GM21825 (cell line): ENCODE results near the gene TRPM3.
"Not testable (repeated sequence)": the region's sequence is repeated elsewhere in the genome, so short reads cannot be mapped to it uniquely, and the experiment has no call there.

ENCODE experiments used
- ATAC-seq: cut with Tn5 transposase; IDR thresholded peaks from one replicate; pipeline ENCODE4 v1.9.1; 2021; ENCODE audit warnings: mild to moderate bottlenecking, moderate library complexity; ENCODE audit not compliant: unreplicated experiment

TRPM3 gene

DNA sequence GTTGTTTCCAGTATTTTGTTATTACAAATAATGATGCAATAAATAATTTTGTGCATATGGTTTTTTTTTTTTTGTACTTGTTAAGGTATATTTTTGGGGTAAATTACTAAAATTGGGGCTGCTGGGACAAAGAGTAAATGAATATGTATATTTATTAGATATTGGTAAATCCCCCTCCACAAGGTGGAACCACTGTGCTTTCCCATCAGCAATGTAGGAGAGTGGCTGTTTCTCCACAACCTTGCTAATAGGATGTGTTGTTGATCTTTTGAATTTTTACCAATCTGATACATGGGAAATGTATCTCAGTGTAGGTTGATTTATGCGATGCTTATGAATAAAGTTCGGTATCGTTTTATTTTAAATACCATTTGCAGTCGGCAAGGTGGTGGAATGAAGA, 118.1 kb downstream of the TRPM3 start:
- no peak for ATAC-seq

- ATAC-seq: no peak
These were observed 119.5 kb downstream of the TRPM3 start for GRCh38 chr9:71001780-71002386.

DNA sequence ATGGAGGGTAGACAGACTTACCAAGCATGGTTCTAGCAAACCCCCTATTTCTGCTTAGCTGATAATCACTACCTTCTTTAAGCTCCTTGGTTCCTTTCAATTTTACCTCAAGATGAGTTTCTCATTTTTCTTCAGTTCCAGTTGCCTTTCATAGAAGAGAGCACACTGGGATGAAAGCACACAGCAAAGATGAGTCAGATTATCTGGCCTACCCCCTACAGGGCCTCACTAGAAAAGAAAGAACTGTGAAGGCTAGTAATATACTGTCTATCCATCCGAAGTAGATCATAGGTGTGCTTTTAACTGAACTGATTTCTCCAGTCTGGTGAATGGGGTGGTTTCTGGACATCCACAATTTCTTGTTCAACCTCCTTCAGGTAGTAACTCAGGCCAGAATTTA, 122.5 kb downstream of the TRPM3 start:
- no peak for ATAC-seq

GRCh38 chr9:70995511-70995910, 125.9 kb downstream of the TRPM3 start:
- no peak for ATAC-seq

GRCh38 chr9:70994582-70994981, 126.8 kb downstream of the TRPM3 start:
- ATAC-seq: no peak

- ATAC-seq: no peak
These were observed 132.9 kb downstream of the TRPM3 start for GRCh38 chr9:70988551-70988950.

DNA sequence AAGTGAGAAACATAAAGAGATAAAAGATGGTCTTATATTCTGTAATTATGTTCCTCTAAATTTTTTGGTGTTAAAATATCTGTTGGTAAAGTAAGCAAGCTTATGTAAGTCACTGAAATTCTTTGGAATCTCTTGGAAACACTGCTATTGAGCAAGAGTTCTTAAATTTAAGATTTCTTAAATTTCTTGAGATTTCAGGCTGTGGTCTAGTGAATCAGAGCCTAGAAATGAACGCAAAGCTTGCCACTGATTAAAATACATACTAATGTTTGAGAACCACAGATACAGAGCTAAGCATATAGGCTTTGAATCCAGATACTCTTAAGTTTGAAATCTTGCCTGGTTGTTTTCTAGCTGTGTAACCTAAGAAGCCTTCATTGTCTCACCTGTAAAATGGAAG, 133.4 kb downstream of the TRPM3 start:
- no peak for ATAC-seq

DNA sequence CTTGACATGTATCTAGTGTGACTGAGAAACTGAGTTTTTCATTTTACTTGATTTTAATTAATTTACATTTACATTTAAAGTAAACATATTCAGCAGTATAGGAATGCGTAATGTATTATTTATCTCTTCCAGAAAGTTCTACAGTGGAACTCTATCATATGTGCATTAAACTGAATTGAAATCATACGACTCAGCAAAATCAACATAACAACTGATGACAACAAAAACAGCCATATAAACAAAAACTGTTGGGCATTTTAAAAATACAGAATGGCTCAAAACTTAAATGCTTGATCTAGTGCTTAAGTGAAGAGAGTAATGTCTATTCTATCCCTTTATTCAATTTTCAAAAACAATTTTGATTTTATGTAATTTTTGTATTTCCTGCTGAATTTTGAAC, 134.4 kb downstream of the TRPM3 start:
- no peak for ATAC-seq

GRCh38 chr9:70983723-70984295, 137.6 kb downstream of the TRPM3 start:
- ATAC-seq: no peak

DNA sequence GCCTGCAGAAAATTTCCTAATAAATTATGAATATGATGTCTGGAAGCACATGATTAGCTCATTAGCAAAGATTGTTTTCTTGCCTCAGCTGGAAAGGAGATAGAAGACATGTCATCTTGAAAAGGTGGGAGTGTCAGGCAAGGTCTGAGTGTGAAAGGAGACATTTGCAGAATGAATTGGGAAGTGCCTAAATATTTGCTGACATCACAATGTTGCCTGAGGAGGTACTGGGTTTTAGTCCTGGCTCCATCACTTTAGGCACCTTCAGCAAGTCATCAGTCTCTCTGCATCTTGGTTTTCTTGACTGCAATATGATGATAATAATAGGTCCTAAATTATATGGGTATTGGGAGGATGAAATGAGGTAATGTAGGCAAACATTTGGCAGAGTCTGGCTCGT, 140.1 kb downstream of the TRPM3 start:
- ATAC-seq: no peak

DNA sequence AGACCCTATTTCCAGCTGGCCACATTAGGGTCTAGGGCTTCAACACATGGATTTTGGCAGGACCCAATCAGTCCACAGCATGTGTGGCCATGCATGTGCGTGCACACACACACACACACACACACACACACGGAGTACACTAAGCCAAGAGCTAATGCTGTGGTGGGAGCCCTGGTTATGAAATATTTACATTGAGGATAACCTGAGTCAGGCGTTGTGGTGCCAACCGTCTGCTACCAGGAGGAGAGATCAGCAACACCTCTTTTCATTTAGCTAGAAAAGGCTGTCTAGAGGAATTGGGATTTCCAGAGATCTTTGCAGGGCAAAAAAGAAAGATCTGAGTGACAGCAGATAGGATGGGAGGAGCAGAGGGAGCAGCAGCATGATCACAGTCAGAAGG, 141.5 kb downstream of the TRPM3 start:
- ATAC-seq: no peak

DNA sequence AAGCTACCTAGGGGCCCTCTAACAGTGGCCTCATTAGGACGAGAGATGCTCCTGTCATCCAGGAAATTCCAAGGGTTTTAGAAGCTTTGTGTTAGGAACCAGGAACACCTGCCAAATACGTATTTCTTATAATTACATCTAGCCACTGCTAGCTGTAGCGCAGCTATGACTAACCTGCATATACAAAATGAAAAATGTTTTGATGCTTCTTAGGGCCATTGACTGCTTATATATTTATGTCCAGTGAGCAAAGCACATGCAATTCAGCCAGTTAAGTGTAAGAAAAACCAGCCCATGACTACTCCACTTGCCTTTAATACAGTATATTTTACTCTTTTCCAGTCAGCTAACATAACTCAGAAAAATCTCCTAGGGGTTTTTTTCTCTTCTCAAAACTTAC, 143.3 kb downstream of the TRPM3 start:
- ATAC-seq: no peak

- no peak for ATAC-seq
These were observed 145.6 kb downstream of the TRPM3 start for GRCh38 chr9:70975821-70976220.

DNA sequence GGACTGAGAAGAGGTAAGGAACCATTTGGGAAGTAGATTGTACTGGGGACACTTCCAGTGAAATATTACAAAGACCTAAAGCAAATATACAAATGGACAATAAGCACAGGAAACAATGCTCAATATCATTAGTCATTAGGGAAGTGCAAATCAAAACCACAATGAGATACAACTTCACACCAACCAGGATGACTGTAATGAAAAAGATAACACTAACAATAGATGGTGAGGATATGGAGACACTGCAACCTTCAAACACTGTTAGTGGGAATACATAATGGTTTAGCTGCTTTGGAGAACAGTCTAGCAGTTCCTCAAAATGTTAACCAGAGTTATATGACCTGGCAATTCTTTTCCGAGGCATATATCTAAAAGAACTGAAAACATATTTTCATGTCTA, 149.7 kb downstream of the TRPM3 start:
- ATAC-seq: no peak

DNA sequence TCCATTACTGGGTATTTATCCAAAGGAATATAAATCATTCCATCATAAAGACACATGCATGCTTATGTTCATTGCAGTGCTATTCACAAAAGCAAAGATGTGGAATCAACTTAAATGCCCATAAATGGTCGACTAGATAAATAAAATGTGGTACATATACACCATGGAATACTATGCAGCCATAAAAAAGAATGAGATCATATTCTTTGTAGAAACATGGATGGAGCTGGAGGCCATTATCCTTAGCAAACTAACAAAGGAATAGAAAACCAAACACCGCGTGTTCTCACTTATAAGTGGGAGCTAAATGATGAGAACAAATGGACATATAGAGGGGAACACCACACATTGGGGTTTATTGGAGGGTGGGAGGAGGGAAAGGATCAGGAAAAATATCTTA, 155.0 kb downstream of the TRPM3 start:
- ATAC-seq: not testable (repeated sequence)

DNA sequence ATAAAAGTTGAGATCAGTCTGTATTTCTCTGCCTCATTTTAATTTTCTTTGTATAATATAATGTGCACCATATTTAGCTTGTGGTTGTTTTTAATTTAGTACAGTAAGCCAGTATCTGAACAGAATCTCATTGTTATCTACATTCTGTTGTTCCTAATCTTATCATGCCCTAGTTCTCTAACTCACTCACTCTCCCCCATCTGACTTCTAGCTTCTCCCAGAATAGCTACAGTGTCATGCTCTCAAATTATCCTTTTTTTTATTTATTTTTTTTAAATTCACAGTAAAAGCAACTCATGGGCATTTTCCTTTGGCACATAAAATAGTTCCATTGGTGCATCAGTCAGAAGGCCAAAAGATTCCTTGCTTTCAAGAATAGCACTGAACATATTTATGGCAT, 156.6 kb downstream of the TRPM3 start:
- no peak for ATAC-seq

DNA sequence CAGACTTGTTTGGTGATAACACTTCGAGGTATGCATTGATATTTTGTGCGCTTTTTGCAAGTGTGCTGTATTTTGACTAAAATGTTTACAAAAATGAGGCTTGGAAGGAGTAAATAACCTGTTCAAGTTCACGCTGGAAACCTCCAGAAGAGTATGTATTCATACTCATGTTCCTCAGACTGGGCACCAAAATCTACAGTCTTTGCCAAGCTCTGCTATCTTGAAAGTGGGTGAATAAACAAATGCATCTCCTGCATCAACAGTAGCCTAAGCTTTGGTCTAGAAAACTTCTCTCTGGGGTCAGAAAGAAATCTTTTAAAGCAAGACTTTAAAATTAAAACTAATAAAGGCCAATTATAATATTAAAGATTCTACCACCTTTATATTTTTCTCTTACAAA, 157.9 kb downstream of the TRPM3 start:
- no peak for ATAC-seq

- no peak for ATAC-seq
These were observed 158.5 kb downstream of the TRPM3 start for GRCh38 chr9:70962761-70963440.

GRCh38 chr9:70959366-70959765, 162.1 kb downstream of the TRPM3 start:
- ATAC-seq: no peak

DNA sequence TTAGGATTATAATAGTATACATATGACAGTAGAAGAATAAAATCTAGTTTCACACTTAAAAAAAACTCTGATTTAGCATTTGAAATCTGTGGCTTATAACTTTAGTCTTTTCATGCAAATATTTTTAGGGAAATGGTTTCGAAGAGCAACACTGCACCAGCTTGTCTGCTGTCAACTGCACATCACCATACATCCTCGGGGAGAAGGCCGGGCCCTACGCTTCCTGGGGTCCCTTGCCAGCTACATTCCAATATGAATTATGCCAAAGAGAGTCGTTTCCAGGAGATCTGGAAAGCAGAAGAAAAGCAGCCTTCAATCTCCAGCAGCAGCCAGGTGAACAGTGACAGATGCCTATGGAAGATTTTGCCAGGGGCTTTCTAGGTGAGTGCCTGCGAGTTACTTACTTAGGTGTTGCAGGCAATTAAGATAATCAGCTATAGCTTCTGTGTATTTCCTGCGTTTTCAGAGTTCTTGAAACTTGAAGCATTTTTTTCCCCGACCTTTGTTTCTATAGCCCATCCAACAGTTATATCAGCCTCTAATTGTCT, 166.8 kb downstream of the TRPM3 start:
- no peak for ATAC-seq

DNA sequence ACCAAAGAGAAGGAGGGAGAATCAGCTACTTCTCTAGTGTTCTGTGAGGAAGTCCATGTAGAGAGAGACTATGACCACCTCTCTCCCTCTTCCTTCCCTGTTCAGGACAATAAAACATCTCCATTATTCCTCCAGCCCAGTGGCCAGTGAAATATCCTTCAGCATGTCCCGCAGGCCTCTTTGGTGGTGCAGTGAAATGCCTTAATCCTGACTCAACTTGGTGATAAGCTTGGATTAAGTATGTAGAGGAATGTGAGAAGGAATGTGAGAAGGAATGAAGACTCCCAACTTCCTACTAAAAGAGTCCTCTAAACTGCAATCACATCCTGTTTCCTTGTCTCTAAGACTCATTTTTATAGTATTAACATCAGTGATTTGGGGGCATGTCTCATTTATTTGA, 167.3 kb downstream of the TRPM3 start:
- ATAC-seq: no peak
